Activated CD4-positive, alpha-beta T cell treated with anti-CD3 and anti-CD28 coated beads, Interleukin-2, amount 50 U/mL, for 48 hours (primary cell): ENCODE results near the gene P2RX6.

Source experiments
- DNase-seq, 2 experiments: peaks; one replicate each; pipeline ENCODE4 v3.0.0-alpha.2; 2020

Gene P2RX6

DNA sequence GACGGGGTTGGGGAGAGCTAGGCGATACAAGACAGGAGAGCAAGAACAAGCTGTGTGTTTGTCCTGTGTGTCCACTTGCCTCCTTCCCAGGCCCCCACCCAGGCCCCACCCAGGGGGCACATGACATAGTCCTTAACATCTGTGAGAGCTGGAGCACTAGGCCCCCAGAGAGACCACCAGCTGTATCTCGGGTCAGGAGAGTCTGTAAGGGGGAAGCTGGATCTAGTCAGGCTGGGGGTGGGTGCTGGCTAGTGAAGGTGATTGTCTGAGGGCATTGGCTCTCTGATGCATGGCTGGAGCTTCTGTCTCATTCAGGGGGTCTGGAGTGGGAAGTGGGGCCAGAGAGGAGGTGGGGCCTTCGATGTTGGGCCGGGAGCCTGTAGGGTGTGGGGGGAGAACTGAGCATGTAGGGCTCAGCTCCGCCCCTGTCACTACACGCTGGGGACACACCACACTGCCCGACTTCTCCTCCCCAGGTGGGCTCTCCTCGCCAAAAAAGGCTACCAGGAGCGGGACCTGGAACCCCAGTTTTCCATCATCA is 571 bp downstream of the P2RX6 start:
- DNase-seq, result no peak

- DNase-seq, result no peak
Measured at GRCh38 chr22:21016644-21017420, 1.9 kb downstream of the P2RX6 start.

- no peak for DNase-seq
Measured at GRCh38 chr22:21018314-21018713, 3.3 kb downstream of the P2RX6 start.

GRCh38 chr22:21020802-21021429 is 6.0 kb downstream of the P2RX6 start:
- no peak for DNase-seq

DNA sequence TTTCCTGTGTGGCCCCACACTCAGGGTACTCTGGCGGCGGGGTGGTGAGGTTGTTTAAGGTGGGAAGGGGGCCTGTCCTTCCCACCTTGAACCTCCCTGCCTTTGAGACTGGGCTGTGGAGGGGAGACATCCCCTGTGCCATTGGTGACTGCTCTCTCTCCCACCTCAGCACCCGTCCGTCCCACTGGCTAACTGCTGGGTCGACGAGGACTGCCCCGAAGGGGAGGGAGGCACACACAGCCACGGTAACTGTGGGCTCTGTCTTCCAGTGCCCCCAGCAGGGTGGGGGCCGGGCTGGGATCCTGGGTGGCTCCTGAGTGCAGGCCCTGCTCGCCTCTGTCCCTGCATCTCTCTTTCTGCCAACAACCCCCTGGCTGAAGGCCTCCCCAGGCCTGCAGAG is 7.5 kb downstream of the P2RX6 start:
- DNase-seq, result no peak

- DNase-seq, result no peak
Measured at GRCh38 chr22:21022955-21023614, 8.1 kb downstream of the P2RX6 start.

- no peak for DNase-seq
Measured at GRCh38 chr22:21025266-21025665, 10.3 kb downstream of the P2RX6 start.

DNA sequence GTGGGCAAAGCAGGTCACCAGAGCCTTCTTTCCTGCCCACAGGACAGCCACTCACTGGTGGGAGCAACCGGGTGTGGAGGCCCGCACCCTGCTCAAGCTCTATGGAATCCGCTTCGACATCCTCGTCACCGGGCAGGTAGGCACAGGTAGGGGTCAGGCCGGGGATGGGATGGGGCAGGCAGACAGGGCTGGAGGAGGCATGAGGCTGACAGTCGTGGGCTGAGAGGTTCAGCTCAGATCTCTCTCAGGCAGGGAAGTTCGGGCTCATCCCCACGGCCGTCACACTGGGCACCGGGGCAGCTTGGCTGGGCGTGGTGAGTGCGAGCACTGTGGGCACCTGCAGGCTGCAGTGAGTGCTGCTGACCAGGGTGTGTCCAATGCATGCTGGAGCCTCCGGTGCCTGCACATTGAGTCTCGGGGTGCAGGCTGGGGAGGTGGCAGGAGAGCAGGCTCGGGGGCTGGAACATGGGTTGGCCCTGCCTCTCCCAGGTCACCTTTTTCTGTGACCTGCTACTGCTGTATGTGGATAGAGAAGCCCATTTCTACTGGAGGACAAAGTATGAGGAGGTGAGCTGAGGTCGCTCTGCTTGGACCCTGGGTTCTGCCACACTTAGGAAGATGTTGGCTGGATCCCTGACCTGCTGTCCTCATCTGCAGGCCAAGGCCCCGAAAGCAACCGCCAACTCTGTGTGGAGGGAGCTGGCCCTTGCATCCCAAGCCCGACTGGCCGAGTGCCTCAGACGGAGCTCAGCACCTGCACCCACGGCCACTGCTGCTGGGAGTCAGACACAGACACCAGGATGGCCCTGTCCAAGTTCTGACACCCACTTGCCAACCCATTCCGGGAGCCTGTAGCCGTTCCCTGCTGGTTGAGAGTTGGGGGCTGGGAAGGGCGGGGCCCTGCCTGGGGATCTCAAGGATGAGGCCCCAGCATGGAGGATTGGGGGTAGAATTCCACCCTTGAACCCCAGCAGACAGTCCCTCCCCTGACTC is 11.1 kb downstream of the P2RX6 start:
- no peak for DNase-seq

DNA sequence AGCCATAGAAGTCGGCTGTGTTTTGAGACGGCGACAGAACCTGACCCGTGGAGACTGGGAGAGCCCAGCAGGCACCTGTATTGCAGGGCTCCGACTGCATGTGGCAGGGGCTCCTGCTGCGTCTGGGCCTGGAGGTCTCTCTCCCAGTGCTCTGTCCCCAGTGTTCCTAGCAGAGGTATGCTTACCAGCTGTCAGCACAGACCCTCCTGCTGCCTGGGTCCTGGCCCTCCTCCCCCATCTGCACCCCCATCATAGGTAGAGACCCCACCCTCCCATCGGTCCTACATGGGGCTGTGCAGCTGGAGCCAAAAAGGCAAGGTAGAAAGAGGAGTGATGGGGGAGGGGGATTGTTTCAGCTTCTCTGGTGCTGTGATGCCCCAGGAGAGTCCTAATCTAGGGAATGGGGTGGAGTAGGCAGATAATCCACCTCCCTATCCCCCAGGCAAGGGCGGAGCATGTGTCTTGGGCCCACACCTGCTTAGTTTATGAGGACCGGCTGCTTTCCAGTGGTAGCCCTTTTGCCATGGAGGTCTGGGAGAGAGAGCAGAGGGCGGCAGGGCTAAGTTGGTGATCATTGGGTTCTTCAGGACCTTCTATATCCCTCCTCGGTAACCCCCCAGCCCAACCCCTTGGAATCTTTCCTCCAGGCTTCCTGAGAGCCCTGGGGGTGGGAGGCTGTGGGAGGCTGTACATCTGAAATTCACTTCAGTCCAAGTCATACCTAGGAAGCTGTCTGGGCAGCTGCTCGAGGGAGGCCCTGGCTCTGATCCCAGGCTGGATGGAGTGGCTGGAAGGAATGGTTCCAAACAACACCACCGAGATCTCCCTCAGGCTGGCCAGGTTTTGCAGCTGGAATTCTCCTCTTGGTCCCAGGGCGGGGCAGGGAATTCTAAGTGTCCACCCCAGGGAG is 12.1 kb downstream of the P2RX6 start:
- DNase-seq, result no peak

GRCh38 chr22:21028277-21029251 is 13.6 kb downstream of the P2RX6 start:
- DNase-seq, result no peak

- no peak for DNase-seq
Measured at GRCh38 chr22:21029486-21030025, 14.6 kb downstream of the P2RX6 start.

GRCh38 chr22:21030032-21030431 is 15.1 kb downstream of the P2RX6 start:
- no peak for DNase-seq

- DNase-seq, result no peak
Measured at GRCh38 chr22:21030621-21031544, 15.9 kb downstream of the P2RX6 start.

GRCh38 chr22:21031545-21032036 is 16.6 kb downstream of the P2RX6 start:
- no peak for DNase-seq

DNA sequence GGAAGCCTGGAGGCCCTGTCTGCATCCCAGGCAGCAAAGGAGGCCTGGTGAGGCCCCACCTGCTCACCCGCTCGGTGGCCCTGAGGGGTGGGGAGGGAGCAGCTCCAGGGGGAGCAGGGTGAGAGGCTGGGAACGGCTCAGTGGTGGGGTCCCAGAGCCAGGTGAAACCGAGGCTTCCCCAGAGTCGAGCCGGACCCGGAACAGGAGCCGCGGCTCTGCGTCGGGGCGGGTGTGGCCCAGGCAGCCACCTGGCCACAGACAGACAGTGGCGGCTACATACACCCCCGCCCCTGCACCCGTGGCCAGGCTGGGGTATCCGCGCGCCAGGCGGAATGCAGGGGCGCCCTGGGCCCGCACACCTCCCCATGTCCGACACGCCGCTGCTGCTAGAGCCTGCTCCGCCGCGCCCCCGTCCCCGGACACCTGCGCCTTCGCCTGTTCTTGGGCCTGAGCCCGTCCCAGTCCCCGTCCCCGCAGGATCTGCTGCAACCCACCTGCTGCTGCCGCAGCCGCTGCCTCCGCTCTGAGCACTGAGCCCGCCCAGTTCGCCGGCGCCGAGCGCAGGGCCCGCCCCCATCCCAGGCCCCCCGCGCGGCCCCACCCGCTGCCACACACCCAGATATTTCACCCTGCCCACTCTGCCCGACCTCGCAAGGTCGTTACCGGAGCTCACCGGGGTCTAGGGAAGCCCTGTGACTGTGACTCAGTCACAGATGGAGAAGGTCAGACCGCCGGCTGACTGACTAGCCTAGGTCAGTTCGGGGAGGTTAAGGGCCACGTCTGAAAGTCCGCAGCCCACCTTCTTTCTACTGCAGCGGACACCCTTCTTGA is 17.3 kb downstream of the P2RX6 start, which contains the start of gene SLC7A4:
TSS of gene SLC7A4 (minus strand) at position 525 of the 831 bp plus-strand sequence. CDS start 749 bp downstream, outside the sequence.
- no peak for DNase-seq

DNA sequence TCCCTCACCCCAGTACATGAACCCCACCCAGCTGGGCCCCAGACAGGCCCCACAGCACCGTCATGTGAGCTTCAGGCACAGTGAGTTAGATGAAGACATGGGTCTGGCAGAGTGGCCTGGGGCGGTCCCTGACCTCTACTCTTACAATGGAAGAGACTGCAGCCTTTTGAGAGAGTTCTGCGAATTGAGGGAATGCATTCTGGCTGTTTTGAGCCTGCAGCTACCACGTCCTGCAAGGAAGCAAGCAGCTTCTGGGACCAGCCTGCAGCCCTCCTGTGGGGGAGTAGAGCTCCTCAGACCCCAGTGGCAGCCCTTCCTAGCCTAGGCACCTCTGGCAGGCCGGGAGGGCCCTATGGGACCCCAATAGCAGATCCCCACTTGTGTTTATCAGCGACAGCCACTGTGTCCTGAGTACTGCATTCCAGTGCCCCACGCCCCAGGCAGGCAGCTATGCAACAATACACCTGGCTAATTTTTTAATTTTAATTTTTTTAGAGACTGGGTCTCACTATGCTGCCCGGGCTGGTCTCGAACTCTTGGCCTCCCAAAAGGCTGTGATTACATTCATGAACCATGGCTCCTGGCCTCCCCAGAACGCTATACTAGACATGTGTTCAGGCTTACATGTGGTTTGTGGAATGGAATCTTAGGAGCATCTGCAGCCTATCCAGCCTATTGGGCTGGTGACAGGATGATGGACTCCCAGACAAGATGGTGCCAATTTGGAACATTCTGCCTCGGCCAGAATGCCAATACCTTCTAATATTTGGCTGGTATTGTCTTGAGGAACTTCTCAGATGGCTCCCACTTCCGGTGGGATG is 18.1 kb downstream of the P2RX6 start:
- DNase-seq, result no peak
